Hematopoietic multipotent progenitor cell treated with erythropoietin and hydrocortisone succinate and interleukin-3 and kit ligand, for 8 days (in vitro differentiated cells): ENCODE data around the gene POLR1F.
A peak's percentile ranks its signal among the peaks of the same experiment; 100 is the strongest.

Source experiments
- DNase-seq: peaks from one replicate; pipeline ENCODE4 v3.0.0-alpha.2; 2015

POLR1F gene

GRCh38 chr7:19674266-19674960 lies 34.4 kb downstream of the POLR1F start:
- DNase-seq = no peak

GRCh38 chr7:19670806-19671205 lies 38.0 kb downstream of the POLR1F start:
- no peak for DNase-seq

- peak; percentile 60 for DNase-seq
Measured at GRCh38 chr7:19665399-19666008, 43.3 kb downstream of the POLR1F start.

- DNase-seq = no peak
Measured at GRCh38 chr7:19663816-19664462, 44.9 kb downstream of the POLR1F start.

GRCh38 chr7:19648791-19649190 lies 60.0 kb downstream of the POLR1F start:
- DNase-seq = no peak
